H1 (cell line): ENCODE measurements around the gene RASL11B. TPM values are rescaled to one million over a fixed set of nuclear protein-coding genes. Genes with fewer than 3 reads are reported as not detected.

Experiments
- polyA plus RNA-seq, 7 experiments: library from polyadenylated mRNA; depleted of rRNA in 3 of 7; stranded (reverse) in 5 of 7; unstranded in 2 of 7; fragments of >200 nt in 5 of 7; fragments of 200-250 nt in 2 of 7; gene quantifications; 1 replicate in 5 of 7; 2 replicates in 1 of 7; 4 replicates in 1 of 7; pipeline versions ENCODE4 v1.2.1 to v1.2.3, GENCODE V29; 2011 to 2013; ENCODE audit warnings: missing spikeins in 2 of 7, mixed read lengths in 2 of 7
- total RNA-seq: library from RNA; stranded (reverse); fragmentation: NEBNext Ultra II Directional; extraction: Animal tissue kit (Norgen Biotek cat#: 25700); gene quantifications from 2 replicates; pipeline ENCODE4 v1.2.1, GENCODE V29; 2021

RASL11B gene
- total and polyA plus RNA-seq, 2 of the 8 experiments (the other 6 are each of a cell fraction or from before 2014, with no cell fraction given) = 49.8 to 75.5 TPM

Other genes starting within 250 kb of the RASL11B start
- 53.4 and 62.4 TPM in 2 replicates for gene USP46, start 203.0 kb upstream of the RASL11B start, total RNA-seq
- 6.3 and 10.6 TPM in 2 replicates for gene USP46, start 203.0 kb upstream of the RASL11B start, polyA plus RNA-seq (2011; rRNA removed)
- 31.6 and 34.3 TPM in 2 replicates for gene ERVMER34-1, start 110.9 kb upstream of the RASL11B start, total RNA-seq
- 8.4 and 14.2 TPM in 2 replicates for gene ERVMER34-1, start 110.9 kb upstream of the RASL11B start, polyA plus RNA-seq (2011; rRNA removed)